IMR-90 (cell line): ENCODE data around the gene APOH. TPM values are rescaled to one million over a fixed set of nuclear protein-coding genes. Genes with fewer than 3 reads are reported as not detected.

Experiments used
- ATAC-seq: fragments of 200-7000 bp; cut with Tn5 transposase; 2 replicates; pipeline ENCODE4 v1.9.1; 2020; ENCODE audit warnings: low read depth, mild to moderate bottlenecking, moderate library complexity
- BruUV-seq: library from RNA; stranded (reverse); fragments of 400-500 nt; replicated peaks from 2 replicates; lab custom pipeline; 2021; lab: Mats Ljungman, UMichigan
- CTCF ChIA-PET: fragments of 300-600 bp; formaldehyde crosslinking; extraction: SDS; loops from one replicate; lab custom pipeline; 2021; ENCODE audit warnings: antibody characterized with exemption; lab: Yijun Ruan, JAX
- POLR2A ChIA-PET: fragments of 300-600 bp; sonication (Branson Sonifier 250); formaldehyde crosslinking; loops from one replicate; lab custom pipeline; 2022; ENCODE audit warnings: antibody characterized with exemption; ENCODE audit not compliant: unreplicated experiment; lab: Charles Lee
- DNase-seq: peaks from one replicate; pipeline ENCODE4 v3.0.0; 2013
- H2AFZ ChIP-seq: replicated peaks from 2 replicates; pipeline ENCODE3; 2013; ENCODE audit warnings: low read length, mild to moderate bottlenecking; ENCODE audit not compliant: poor library complexity
- H2AK5ac ChIP-seq: 2 replicates; pipeline ENCODE4 v1.6.1; 2013; ENCODE audit warnings: low read depth, low read length, inconsistent platforms
- H2AK9ac ChIP-seq: replicated peaks from 2 replicates; pipeline ENCODE3; 2013; ENCODE audit warnings: mild to moderate bottlenecking, low read depth, low read length, moderate library complexity; ENCODE audit not compliant: poor library complexity
- H2BK120ac ChIP-seq: 2 replicates; pipeline ENCODE4 v1.6.1; 2013; ENCODE audit warnings: low read depth, low read length, inconsistent platforms
- H2BK15ac ChIP-seq: 3 replicates; pipeline ENCODE4 v1.6.1; 2013; ENCODE audit warnings: low read depth, low read length, inconsistent platforms
- H2BK20ac ChIP-seq: 2 replicates; pipeline ENCODE4 v1.6.1; 2013; ENCODE audit warnings: low read depth, mild to moderate bottlenecking, inconsistent platforms, low read length, moderate library complexity
- H2BK5ac ChIP-seq: 2 replicates; pipeline ENCODE4 v1.6.1; 2013; ENCODE audit warnings: mild to moderate bottlenecking, low read depth, low read length, inconsistent platforms; ENCODE audit not compliant: poor library complexity, severe bottlenecking
- H3K14ac ChIP-seq: replicated peaks from 2 replicates; pipeline ENCODE4 v1.6.1; 2013; ENCODE audit warnings: low read depth, low read length, inconsistent platforms
- H3K18ac ChIP-seq: 2 replicates; pipeline ENCODE4 v1.6.1; 2013; ENCODE audit warnings: low read depth, low read length, control low read depth
- H3K23ac ChIP-seq: 2 replicates; pipeline ENCODE4 v1.6.1; 2013; ENCODE audit warnings: low read depth, low read length, inconsistent platforms
- H3K27ac ChIP-seq: 2 replicates; pipeline ENCODE4 v1.5.1; 2013; ENCODE audit warnings: mild to moderate bottlenecking, control low read depth, low read length; ENCODE audit not compliant: insufficient read depth
- H3K27me3 ChIP-seq: 2 replicates; pipeline ENCODE4 v1.6.1; 2013; ENCODE audit warnings: low read length; ENCODE audit not compliant: control insufficient read depth, insufficient read depth
- H3K36me3 ChIP-seq: 2 replicates; pipeline ENCODE4 v1.6.1; 2013; ENCODE audit warnings: low read length, mixed read lengths; ENCODE audit not compliant: control insufficient read depth, insufficient read depth
- H3K4ac ChIP-seq: 2 replicates; pipeline ENCODE4 v1.6.1; 2013; ENCODE audit warnings: low read depth, low read length, inconsistent platforms
- H3K4me1 ChIP-seq: 2 replicates; pipeline ENCODE4 v1.6.1; 2013; ENCODE audit warnings: low read length, mixed read lengths; ENCODE audit not compliant: control insufficient read depth, insufficient read depth
- H3K4me2 ChIP-seq: 2 replicates; pipeline ENCODE4 v1.6.1; 2013; ENCODE audit warnings: low read depth, mild to moderate bottlenecking, control low read depth, low read length, moderate library complexity
- H3K4me3 ChIP-seq: 2 replicates; pipeline ENCODE4 v1.5.1; 2013; ENCODE audit warnings: low read depth, mild to moderate bottlenecking, control low read depth, low read length, moderate library complexity; ENCODE audit not compliant: insufficient read depth
- H3K56ac ChIP-seq: 2 replicates; pipeline ENCODE4 v1.6.1; 2013; ENCODE audit warnings: low read length, inconsistent platforms; ENCODE audit not compliant: insufficient read depth; ENCODE audit errors: extremely low read depth
- H3K79me1 ChIP-seq, 2 experiments: 2 replicates each; pipeline ENCODE4 v1.6.1; 2013; ENCODE audit warnings: low read length in 2 of 2, inconsistent platforms in 1 of 2, low read depth in 1 of 2
- H3K9ac ChIP-seq: 2 replicates; pipeline ENCODE4 v1.6.1; 2013; ENCODE audit warnings: low read depth, low read length, control low read depth
- H3K9me1 ChIP-seq: 2 replicates; pipeline ENCODE4 v1.6.1; 2013; ENCODE audit warnings: low read length, inconsistent platforms; ENCODE audit not compliant: insufficient read depth
- H3K9me3 ChIP-seq: 2 replicates; pipeline ENCODE4 v1.6.1; 2013; ENCODE audit warnings: low read length; ENCODE audit not compliant: control insufficient read depth, insufficient read depth
- H4K20me1 ChIP-seq: 2 replicates; pipeline ENCODE4 v1.6.1; 2013; ENCODE audit warnings: low read length, inconsistent platforms; ENCODE audit not compliant: insufficient read depth
- H4K5ac ChIP-seq: 2 replicates; pipeline ENCODE4 v1.6.1; 2013; ENCODE audit warnings: mild to moderate bottlenecking, low read depth, low read length, control low read depth
- H4K8ac ChIP-seq, 2 experiments: 2 replicates each; pipeline ENCODE4 v1.6.1; 2013; ENCODE audit warnings: low read depth in 2 of 2, low read length in 2 of 2, control low read depth in 1 of 2, inconsistent platforms in 1 of 2
- H4K91ac ChIP-seq: 2 replicates; pipeline ENCODE4 v1.6.1; 2013; ENCODE audit warnings: low read depth, low read length, inconsistent platforms; ENCODE audit not compliant: insufficient read depth
- CEBPB ChIP-seq: IDR thresholded peaks from 2 replicates; pipeline ENCODE4 v1.6.1; 2012; ENCODE audit warnings: low read depth, low read length, improper control_type of control experiment
- RAD21 ChIP-seq: IDR thresholded peaks from 2 replicates; pipeline ENCODE4 v1.6.1; 2012; ENCODE audit warnings: low read length, improper control_type of control experiment
- WGBS, 2 experiments: methylation state at CpG; one replicate each; pipeline versions ENCODE4 v1.1.5 to v1.1.7; 2013; ENCODE audit warnings: missing lambda C conversion rate in 2 of 2; ENCODE audit not compliant: insufficient read length in 1 of 2; ENCODE audit errors: extremely low coverage in 2 of 2; 5-methylcytosine and 5-hydroxymethylcytosine counted together
- dilution Hi-C: fragments of 300-500 bp; cut with HindIII; formaldehyde crosslinking; loops from one replicate; pipeline ENCODE4 v1.14.3; 2018; ENCODE audit warnings: low sequenced_read_pairs; ENCODE audit not compliant: unreplicated experiment
- in situ Hi-C: fragments of 300-500 bp; cut with MboI; formaldehyde crosslinking; loops from 3 replicates; pipeline ENCODE4 v1.14.3; 2019; ENCODE audit warnings: low sequenced_read_pairs, inconsistent platforms, mixed read lengths
- intact Hi-C: fragments of 100-400 bp; cut with micrococcal nuclease; formaldehyde crosslinking; loops from 2 replicates; pipeline ENCODE4 v1.10.0; 2022
- polyA plus RNA-seq, 3 experiments: library from polyadenylated mRNA; depleted of rRNA; stranded (reverse); fragments of >200 nt; gene quantifications; 2 replicates each; pipeline ENCODE4 v1.2.3, GENCODE V29; 2012; ENCODE audit warnings: low replicate concordance in 1 of 3
- total RNA-seq: library from RNA; depleted of rRNA; stranded (reverse); fragments of >200 nt; gene quantifications from 2 replicates; pipeline ENCODE4 v1.2.3, GENCODE V29; 2012

Gene APOH
- total and polyA plus RNA-seq, 2 of the 4 experiments (the other 2 are of a cell fraction), result not detected

GRCh38 chr17:66227212-66228045 lies 1.8 kb downstream of the APOH start:
- DNase-seq, result no peak
- intact Hi-C loops, result no loop called here
- H2AK9ac ChIP-seq, result no peak overlapping the region
- in situ Hi-C loops, result no loop called here
- H3K4me3 ChIP-seq, result no peak overlapping the region
- peaks cover 2% of the 10 kb centered on the region; the same call in 1 of the 2 replicates for H3K27me3 ChIP-seq
- H3K56ac ChIP-seq, result no peak overlapping the region
- no CpG with 5 or more reads among the region's 4 CpGs for WGBS, 2 experiments
- ATAC-seq, result no peak
- no peak overlapping the region for H3K23ac ChIP-seq
- H3K36me3 ChIP-seq, result no peaks in the 10 kb centered on the region
- no peaks in the 10 kb centered on the region for H3K4me1 ChIP-seq
- H3K9ac ChIP-seq, result no peak overlapping the region
- H2BK5ac ChIP-seq, result no peak overlapping the region
- H2BK20ac ChIP-seq, result no peak overlapping the region
- dilution Hi-C loops, result no loop called here
- no TSS peak for BruUV-seq
- H3K14ac ChIP-seq, result no peak overlapping the region
- H3K4me2 ChIP-seq, result no peak overlapping the region
- H4K20me1 ChIP-seq, result no peaks in the 10 kb centered on the region
- H4K8ac ChIP-seq, result no peak overlapping the region
- TF ChIP-seq CEBPB (peak; percentile 57; the same call in 1 of the 2 replicates), RAD21 (no peak)
- no peak overlapping the region for H2AFZ ChIP-seq
- no peak overlapping the region for H4K5ac ChIP-seq
- H2AK5ac ChIP-seq, result no peak overlapping the region
- ChIA-PET CTCF (no interaction called here), POLR2A (no interaction called here)
- no peak overlapping the region for H3K27ac ChIP-seq
- H3K4ac ChIP-seq, result no peak overlapping the region
- H2BK15ac ChIP-seq, result no peak overlapping the region
- no peak overlapping the region for H2BK120ac ChIP-seq
- H4K91ac ChIP-seq, result no peak overlapping the region
- H3K9me1 ChIP-seq, result no peaks in the 10 kb centered on the region; the same call in 1 of the 2 replicates
- H3K9me3 ChIP-seq, result no peaks in the 10 kb centered on the region
- H3K18ac ChIP-seq, result no peak overlapping the region
- no peaks in the 10 kb centered on the region for H3K79me1 ChIP-seq
